AG09309 (cell line): ENCODE results near the gene IPO11.

Experiments
- DNase-seq: peaks from one replicate; pipeline ENCODE4 v3.0.0-alpha.2; 2010; ENCODE audit warnings: low read depth
- H3K4me3 ChIP-seq: 2 replicates; pipeline ENCODE4 v1.5.1; 2011; ENCODE audit warnings: mild to moderate bottlenecking, low read depth, low read length, moderate library complexity; ENCODE audit not compliant: control insufficient read depth
- CTCF ChIP-seq: IDR thresholded peaks from 2 replicates; pipeline ENCODE4 v1.5.1; 2011; ENCODE audit warnings: mild to moderate bottlenecking, low read depth, low read length, inconsistent platforms; ENCODE audit not compliant: insufficient read depth, control insufficient read depth; ENCODE audit errors: missing control alignments

Gene IPO11

GRCh38 chr5:62587737-62588136 lies 175.2 kb downstream of the IPO11 start:
- no peak for TF ChIP-seq CTCF
- H3K4me3 ChIP-seq, result no peak overlapping the region
- no peak for DNase-seq

GRCh38 chr5:62588668-62589067 lies 176.1 kb downstream of the IPO11 start:
- no peak for TF ChIP-seq CTCF

GRCh38 chr5:62589504-62589903 lies 176.9 kb downstream of the IPO11 start:
- no peak for TF ChIP-seq CTCF
- DNase-seq, result no peak

More at GRCh38 chr5:62588668-62589067, 176.1 kb downstream of the IPO11 start:
- H3K4me3 ChIP-seq, result no peak overlapping the region
- no peak for DNase-seq

GRCh38 chr5:62590387-62590786 lies 177.8 kb downstream of the IPO11 start:
- no peak overlapping the region for H3K4me3 ChIP-seq
- DNase-seq, result no peak
- no peak for TF ChIP-seq CTCF

More at GRCh38 chr5:62589504-62589903, 176.9 kb downstream of the IPO11 start:
- no peak overlapping the region for H3K4me3 ChIP-seq

- no peak for TF ChIP-seq CTCF
- DNase-seq, result no peak
- no peak overlapping the region for H3K4me3 ChIP-seq
Observed at GRCh38 chr5:62592558-62592957, 180.0 kb downstream of the IPO11 start.

GRCh38 chr5:62593331-62593730 lies 180.8 kb downstream of the IPO11 start:
- H3K4me3 ChIP-seq, result no peak overlapping the region
- TF ChIP-seq CTCF, result no peak
- DNase-seq, result no peak
